Heart left ventricle (tissue), 13 donors: ENCODE data around the gene ENTPD8.

Experiments
- CTCF ChIP-seq, 12 donors: fragments of 200-600 bp; sonication (generic) in 4 of 12; IDR thresholded peaks; one replicate each; pipeline versions ENCODE4 v1.5.0 to v1.8.0; 2018 to 2022; ENCODE audit warnings: antibody characterized with exemption in 12 of 12, mild to moderate bottlenecking in 5 of 12
- POLR2A ChIP-seq, 2 donors: fragments of 450-650 bp; IDR thresholded peaks; one replicate each; pipeline ENCODE4 v1.6.1; 2017; ENCODE audit warnings: antibody characterized with exemption in 2 of 2, mild to moderate bottlenecking in 2 of 2, moderate library complexity in 2 of 2
- donor health status: ischemic (EF 13 %, LVEDD 7.1; RV severe dilation, severe dysfunction).
- donor health status: DM: no; HTN: yes; CAD: no.
- donor health status: DM: no; HTN: no; CAD: no.
- donor health status: ischemic (EF 25% LVEDD 6.9; RV normal size, moderate dysfunction).
- donor health status: ischemic (EF 25% LVEDD 5.7; RV mildly dilated, moderate dysfunction).
- donor health status: ischemic (EF 35%, LVEDD 5.7; RV mildly dilated, moderate dysfunction).
- donor health status: nonischemic (EF 11% LVEDD 7.7; RV severe dilation, severe dysfunction).
- donor health status: DM: yes; HTN: yes; CAD: no.
- donor health status: PGD.
- donor health status: ischemic (EF 29% LVEDD 5.4; RV normal size, mild dysfunction).
- donor health status: nonischemic (EF 23%, LVEDD 6.1; RV moderate dilation, normal function).

GRCh38 chr9:137407590-137408300 lies 33.4 kb downstream of the ENTPD8 start:
- TF ChIP-seq CTCF (IDR thresholded peaks at IDR 0.05) = no peak
- no peak for TF ChIP-seq POLR2A (IDR thresholded peaks at IDR 0.05)
